NCI-H526 (cell line): ENCODE results near the gene SPTSSA.
"Not testable (repeated sequence)": the region's sequence is repeated elsewhere in the genome, so short reads cannot be mapped to it uniquely, and the experiment has no call there.

Source experiments
- DNase-seq, 2 experiments: peaks; one replicate each; lab custom pipeline; 2025; lab: John Stamatoyannopoulos, UW

The SPTSSA gene

GRCh38 chr14:34462132-34462893 lies at the start of gene SPTSSA:
Gene SPTSSA (minus strand): TSS chr14:34462240. CDS start chr14:34462207, 33 bp downstream.
- DNase-seq: peak; percentile 45 to 95

- no peak for DNase-seq
Measured at GRCh38 chr14:34507884-34508283, 45.8 kb upstream of the SPTSSA start.

- no peak for DNase-seq
Measured at GRCh38 chr14:34507459-34507858, 45.4 kb upstream of the SPTSSA start.

GRCh38 chr14:34505124-34505491 lies 43.1 kb upstream of the SPTSSA start:
- DNase-seq: not testable (repeated sequence)

- not testable (repeated sequence) for DNase-seq
Measured at GRCh38 chr14:34504027-34504426, 42.0 kb upstream of the SPTSSA start.

GRCh38 chr14:34502545-34503225 lies 40.6 kb upstream of the SPTSSA start:
- DNase-seq: no peak

GRCh38 chr14:34502001-34502400 lies 40.0 kb upstream of the SPTSSA start:
- DNase-seq: no peak

- no peak for DNase-seq
Measured at GRCh38 chr14:34501004-34501580, 39.1 kb upstream of the SPTSSA start.

- DNase-seq: peak; percentile 9 to 62
Measured at GRCh38 chr14:34498684-34499412, 36.8 kb upstream of the SPTSSA start.

- peak in 1 of 2 experiments; percentile 12 for DNase-seq
Measured at GRCh38 chr14:34496679-34497513, 34.9 kb upstream of the SPTSSA start.

GRCh38 chr14:34496007-34496678 lies 34.1 kb upstream of the SPTSSA start:
- no peak for DNase-seq

- no peak for DNase-seq
Measured at GRCh38 chr14:34489324-34489723, 27.3 kb upstream of the SPTSSA start.

GRCh38 chr14:34488528-34488927 lies 26.5 kb upstream of the SPTSSA start:
- DNase-seq: no peak

- DNase-seq: no peak
Measured at GRCh38 chr14:34484726-34485125, 22.7 kb upstream of the SPTSSA start.

- no peak for DNase-seq
Measured at GRCh38 chr14:34482463-34482862, 20.4 kb upstream of the SPTSSA start.

GRCh38 chr14:34479694-34480093 lies 17.7 kb upstream of the SPTSSA start:
- DNase-seq: no peak

- no peak for DNase-seq
Measured at GRCh38 chr14:34478261-34478660, 16.2 kb upstream of the SPTSSA start.

GRCh38 chr14:34476036-34476435 lies 14.0 kb upstream of the SPTSSA start:
- DNase-seq: not testable (repeated sequence)

- DNase-seq: no peak
Measured at GRCh38 chr14:34475163-34475562, 13.1 kb upstream of the SPTSSA start.

- DNase-seq: no peak
Measured at GRCh38 chr14:34474187-34474679, 12.2 kb upstream of the SPTSSA start.
